ENCODE results near the gene CDH2.
"Not testable (repeated sequence)": the region's sequence is repeated elsewhere in the genome, so short reads cannot be mapped to it uniquely, and the experiment has no call there.

Gene CDH2

GRCh38 chr18:27906189-27906588 lies 270.7 kb downstream of the CDH2 start:
- DNase-seq (ENCODE audit: low spot score): not testable (repeated sequence)

GRCh38 chr18:27903906-27904305 lies 273.0 kb downstream of the CDH2 start:
- DNase-seq (ENCODE audit: low spot score): no peak

GRCh38 chr18:27901424-27902226 lies 275.3 kb downstream of the CDH2 start:
- no peak for DNase-seq (ENCODE audit: low spot score)

Data from RKO (cell line).